Muscle of back (tissue), 11 donors: ENCODE results near the gene KRTAP4-7. TPM values are rescaled to one million over a fixed set of nuclear protein-coding genes. Genes with fewer than 3 reads are reported as not detected.
"Not testable (repeated sequence)": the region's sequence is repeated elsewhere in the genome, so short reads cannot be mapped to it uniquely, and the experiment has no call there.

Experiments used
- DNase-seq, 3 donors: peaks; one replicate each; pipeline versions ENCODE4 v3.0.0 to v3.0.0-alpha.2; 2013
- polyA plus RNA-seq, 10 donors: library from polyadenylated mRNA; unstranded; fragments of 120-200 nt; gene quantifications; one replicate each; pipeline ENCODE4 v1.2.1, GENCODE V29; 2013; ENCODE audit not compliant: insufficient read length in 10 of 10

The KRTAP4-7 gene
- polyA plus RNA-seq, 10 donors = not detected

- not testable (repeated sequence) for DNase-seq
These were observed 18.8 kb upstream of the KRTAP4-7 start for GRCh38 chr17:41065016-41065689.

DNA sequence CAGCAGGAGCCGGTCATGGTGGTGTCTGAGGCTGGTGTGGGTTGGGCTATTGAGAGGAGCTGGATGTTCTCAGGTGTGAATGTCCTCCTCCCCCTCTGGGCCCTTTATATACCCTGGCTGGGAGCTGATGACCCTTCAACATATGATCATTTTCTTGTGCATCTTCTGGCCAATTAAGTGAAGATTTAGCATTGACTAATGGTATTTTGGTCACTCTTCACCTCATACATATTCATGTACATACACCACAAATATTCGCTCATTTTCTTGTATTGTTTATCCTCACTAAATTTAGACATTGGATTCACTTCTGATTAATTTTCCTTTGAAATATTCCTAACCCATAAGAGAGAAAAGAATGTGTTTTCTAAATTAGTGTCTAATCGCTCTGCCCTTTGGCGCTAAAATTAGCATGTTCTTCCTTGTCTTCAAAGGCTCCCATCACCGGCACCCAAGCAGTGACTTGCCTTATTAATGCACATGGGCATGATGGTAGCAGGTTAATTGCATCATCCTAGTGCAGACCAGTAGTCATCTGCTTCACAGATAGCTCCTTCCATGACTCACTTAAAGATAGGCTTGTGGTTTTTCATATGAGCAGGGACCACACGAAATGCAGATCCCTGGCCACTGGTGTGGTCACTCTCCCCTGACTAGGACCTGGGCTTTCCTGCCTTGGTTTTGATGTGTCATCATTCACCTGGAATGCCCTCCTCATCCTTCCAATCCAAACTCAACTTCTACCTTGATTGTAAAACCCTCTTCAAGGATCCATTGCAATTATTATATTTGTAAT lies 17.9 kb upstream of the KRTAP4-7 start, which contains the start of gene KRTAP2-4:
Gene KRTAP2-4, minus strand, starts transcription at position 51 of the 796 bp plus-strand sequence. Its CDS starts 34 bp downstream, at position 17.
- DNase-seq = peak in 1 of 3 donors; percentile 76

DNA sequence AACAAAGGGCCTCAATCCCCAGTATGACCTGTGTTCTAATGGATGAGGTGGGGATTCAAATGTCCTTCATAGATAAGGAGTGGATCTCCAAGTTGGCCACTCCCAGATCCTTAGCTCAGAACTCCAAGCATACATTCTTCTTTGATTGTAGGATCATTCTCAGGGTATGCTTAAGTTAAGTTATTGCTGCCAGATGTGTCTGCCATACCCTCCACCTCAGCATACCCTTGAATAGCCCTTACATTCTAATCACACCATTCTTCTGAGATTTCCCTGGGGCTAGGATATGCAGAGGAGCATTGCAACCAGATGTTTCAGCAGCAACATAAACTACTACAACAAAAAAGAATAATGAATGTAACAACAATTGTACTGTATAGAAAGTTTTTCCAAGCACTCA lies 16.7 kb upstream of the KRTAP4-7 start:
- DNase-seq = no peak

DNA sequence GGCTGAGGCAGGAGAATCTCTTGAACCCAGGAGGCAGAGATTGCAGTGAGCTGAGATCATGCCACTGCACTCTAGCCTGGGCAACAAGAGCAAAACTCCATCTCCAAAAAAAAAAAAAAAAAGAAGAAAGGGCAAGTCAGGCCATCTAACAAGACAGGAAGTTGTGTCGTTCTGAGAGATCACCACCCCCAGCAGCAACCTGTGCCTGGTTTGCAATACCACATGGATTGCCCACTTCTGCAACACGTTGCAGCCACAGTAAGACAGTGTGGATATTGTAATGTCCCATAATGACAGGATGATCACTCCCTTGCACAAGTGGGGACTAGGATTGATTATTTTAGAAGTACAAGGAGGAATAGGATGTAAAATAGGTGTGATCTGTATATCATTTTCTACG lies 14.9 kb upstream of the KRTAP4-7 start:
- DNase-seq = no peak

GRCh38 chr17:41071606-41072360 lies 12.2 kb upstream of the KRTAP4-7 start:
- DNase-seq = no peak

GRCh38 chr17:41073676-41074075 lies 10.3 kb upstream of the KRTAP4-7 start:
- no peak for DNase-seq

GRCh38 chr17:41076788-41077187 lies 7.2 kb upstream of the KRTAP4-7 start:
- DNase-seq = no peak

DNA sequence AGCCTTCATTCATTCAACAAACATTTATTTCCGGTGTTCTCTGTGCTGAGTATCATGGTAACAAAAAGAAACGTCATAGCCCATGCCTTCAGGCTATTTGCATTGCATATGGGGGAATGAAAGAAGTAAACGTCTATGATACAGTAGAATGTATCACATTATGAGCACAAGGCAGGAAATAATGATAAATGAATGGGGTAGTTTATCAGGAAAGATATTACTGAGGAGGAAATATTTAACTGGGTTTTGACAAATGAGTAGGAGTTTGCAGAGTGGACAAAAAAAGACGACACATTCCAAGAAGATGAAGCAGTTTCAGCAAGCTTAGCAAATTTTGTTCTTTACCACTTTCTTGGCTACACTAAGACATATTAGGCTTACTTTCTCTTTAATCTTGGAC lies 1.3 kb upstream of the KRTAP4-7 start:
- no peak for DNase-seq

- not testable (repeated sequence) for DNase-seq
These were observed 523 bp upstream of the KRTAP4-7 start for GRCh38 chr17:41083427-41083826.

- not testable (repeated sequence) for DNase-seq
These were observed 4.9 kb downstream of the KRTAP4-7 start for GRCh38 chr17:41088760-41089352.

GRCh38 chr17:41096055-41096454 lies 12.1 kb downstream of the KRTAP4-7 start:
- no peak for DNase-seq

DNA sequence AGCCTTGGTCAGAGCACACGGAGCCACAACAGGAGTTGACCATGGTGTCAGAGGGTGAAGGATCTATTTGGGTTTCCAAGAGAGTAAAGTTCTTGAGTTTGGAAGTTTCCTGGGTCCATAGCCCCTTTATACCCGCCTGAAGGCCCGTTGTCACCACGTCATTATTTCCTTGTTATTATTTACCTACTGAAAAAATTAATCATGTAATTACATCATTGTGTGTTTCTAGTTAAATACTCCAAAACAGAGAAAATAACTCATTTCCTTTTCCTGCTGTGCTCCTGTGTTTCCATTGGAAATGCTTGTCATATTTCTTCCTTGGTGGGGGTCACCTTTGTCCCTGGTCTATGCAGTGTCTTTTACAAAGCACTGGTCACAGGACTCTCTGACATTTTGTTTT lies 14.1 kb downstream of the KRTAP4-7 start, which contains the start of gene KRTAP4-8:
Gene KRTAP4-8, minus strand, starts transcription at position 101 of the 400 bp plus-strand sequence. Its CDS starts 58 bp downstream, at position 43.
- DNase-seq = no peak

DNA sequence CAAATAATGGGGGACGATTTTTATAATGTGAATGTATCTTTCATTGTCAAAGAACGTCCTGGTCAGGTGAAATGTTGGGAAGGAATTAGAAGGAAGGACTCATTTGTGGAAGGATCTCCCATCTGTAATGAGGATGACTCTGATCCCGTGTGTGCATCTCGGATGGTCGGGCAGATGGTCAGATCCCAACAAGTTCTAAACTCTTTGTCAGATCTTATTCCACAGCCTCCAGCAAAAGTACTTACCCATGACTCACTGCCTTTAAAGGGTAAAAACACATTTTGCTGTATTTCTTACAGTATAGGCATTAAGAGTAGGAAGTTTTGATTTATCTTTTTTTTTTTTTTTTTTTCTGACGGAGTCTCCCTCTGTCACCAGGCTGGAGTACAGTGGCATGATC lies 14.5 kb downstream of the KRTAP4-7 start:
- no peak for DNase-seq

DNA sequence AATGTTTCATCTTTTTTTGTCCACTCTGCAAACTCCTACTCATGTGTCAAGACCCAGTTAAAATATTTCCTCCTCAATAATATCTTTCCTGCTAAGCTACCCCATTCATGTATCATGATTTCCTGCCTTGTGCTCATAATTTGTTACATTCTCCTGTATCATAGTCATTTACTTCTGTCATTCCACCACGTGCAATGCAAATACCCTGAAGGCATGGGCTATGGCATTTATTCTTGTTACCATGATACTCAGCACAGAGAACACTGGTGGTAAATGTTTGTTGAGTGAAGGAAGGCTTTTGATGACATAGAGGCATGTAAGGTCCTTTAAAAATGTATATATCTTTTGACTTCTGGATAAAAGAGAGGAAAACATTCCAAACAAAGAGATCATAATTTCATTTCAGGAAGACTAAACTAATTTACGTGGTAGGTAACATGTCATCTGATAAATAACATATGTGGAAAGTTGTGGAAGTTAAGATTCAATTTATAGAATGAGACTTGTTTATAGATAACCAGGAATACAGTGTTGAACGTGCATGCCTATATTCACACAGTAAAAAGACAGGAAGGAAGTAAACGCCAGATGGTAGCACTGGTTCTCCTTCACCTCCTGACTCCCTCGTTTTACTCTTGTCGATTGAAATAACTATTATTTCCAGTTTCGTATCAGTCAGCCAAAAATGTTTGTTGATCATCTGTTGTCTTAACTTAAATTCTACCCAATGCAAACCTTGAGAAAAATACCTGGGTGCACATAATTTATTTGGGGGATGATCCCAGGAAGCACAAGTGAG lies 15.9 kb downstream of the KRTAP4-7 start:
- peak in 1 of 3 donors; percentile 70 for DNase-seq

GRCh38 chr17:41101586-41102259 lies 17.8 kb downstream of the KRTAP4-7 start, which contains the start of gene KRTAP4-16:
Gene KRTAP4-16, minus strand, starts transcription at chr17:41102209. Its CDS starts 0 bp downstream, at chr17:41102209.
- no peak for DNase-seq

GRCh38 chr17:41103896-41104295 lies 19.9 kb downstream of the KRTAP4-7 start:
- DNase-seq = no peak

DNA sequence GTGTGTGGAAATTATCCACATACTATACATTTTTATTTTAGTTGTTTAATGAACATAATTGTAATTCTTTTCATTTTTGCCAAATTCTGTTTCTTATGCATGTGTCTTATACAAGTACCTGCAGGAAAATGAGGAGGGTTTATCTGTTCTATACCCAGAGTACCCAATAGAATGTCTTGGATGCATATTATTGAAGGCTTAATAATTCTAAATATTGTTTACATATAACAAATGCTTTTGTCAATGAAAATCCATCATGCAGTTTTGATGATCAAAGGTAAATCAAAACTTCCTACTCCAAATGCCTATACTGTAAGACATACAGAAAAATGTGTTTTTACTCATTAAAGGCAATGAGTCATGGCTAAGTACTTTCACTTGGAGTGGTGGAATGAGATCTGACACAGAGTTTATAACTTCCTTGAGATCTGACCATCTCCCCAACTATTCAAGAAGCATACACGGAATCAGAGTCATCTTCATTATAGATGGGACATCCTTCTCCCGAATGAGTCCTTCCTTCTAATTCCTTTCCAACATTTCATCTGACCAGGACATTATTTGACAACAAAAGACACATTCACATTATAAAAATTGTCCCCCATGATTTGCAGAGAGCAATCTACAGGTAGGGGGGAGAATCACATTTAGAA lies 20.6 kb downstream of the KRTAP4-7 start:
- DNase-seq = peak in 1 of 3 donors; percentile 61

GRCh38 chr17:41105347-41105746 lies 21.4 kb downstream of the KRTAP4-7 start, which contains the start of gene KRTAP4-9:
Gene KRTAP4-9, plus strand, starts transcription at chr17:41105389. Its CDS starts 0 bp downstream, at chr17:41105389.
- not testable (repeated sequence) for DNase-seq

GRCh38 chr17:41107941-41108450 lies 24.0 kb downstream of the KRTAP4-7 start:
- no peak for DNase-seq
